Memory B cell (primary cell): ENCODE measurements around the gene LRRC2.
"Not testable (repeated sequence)": the region's sequence is repeated elsewhere in the genome, so short reads cannot be mapped to it uniquely, and the experiment has no call there.

Experiments used
- ATAC-seq: fragments of 150-1000 bp; cut with Tn5 transposase; 2 replicates; pipeline ENCODE4 v1.10.0; 2021; ENCODE audit warnings: low read depth, mild to moderate bottlenecking, moderate library complexity
- DNase-seq, 2 donors: peaks; one replicate each; pipeline ENCODE4 v3.0.0; 2022; ENCODE audit warnings: low spot score in 2 of 2
- H3K27ac Mint-ChIP-seq: one replicate; pipeline ENCODE4 v1.8.0; 2022; ENCODE audit warnings: mild to moderate bottlenecking, moderate library complexity, mixed read lengths
- H3K27me3 Mint-ChIP-seq: one replicate; pipeline ENCODE4 v1.8.0; 2022; ENCODE audit warnings: mixed read lengths
- H3K36me3 Mint-ChIP-seq: one replicate; pipeline ENCODE4 v1.8.0; 2022; ENCODE audit warnings: mild to moderate bottlenecking, mixed read lengths
- H3K4me1 Mint-ChIP-seq: one replicate; pipeline ENCODE4 v1.8.0; 2022; ENCODE audit warnings: mixed read lengths
- H3K4me3 Mint-ChIP-seq: one replicate; pipeline ENCODE4 v1.8.0; 2022; ENCODE audit warnings: mild to moderate bottlenecking, moderate library complexity, mixed read lengths
- H3K9me3 Mint-ChIP-seq: one replicate; pipeline ENCODE4 v1.8.0; 2022; ENCODE audit warnings: mixed read lengths

The LRRC2 gene

DNA sequence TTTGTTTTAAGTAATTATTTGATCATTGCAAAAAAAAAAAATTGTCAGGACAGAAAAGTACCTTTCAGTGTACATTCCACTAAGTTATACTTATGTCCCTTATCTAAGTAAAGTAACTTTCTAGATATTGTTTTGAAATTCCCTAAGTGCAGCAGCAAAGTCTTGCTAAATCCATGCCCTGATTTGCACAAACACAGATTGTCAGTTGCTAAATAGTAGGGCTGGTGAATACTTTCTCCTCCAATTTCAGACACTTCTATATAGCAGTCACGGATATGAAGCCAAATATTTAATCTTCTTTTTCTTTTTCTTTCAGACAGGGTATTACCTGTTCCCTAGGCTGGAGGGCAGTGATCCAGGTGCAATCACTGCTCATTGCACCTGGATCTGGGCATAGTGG is 12.9 kb downstream of the LRRC2 start:
- Mint-ChIP-seq H3K27ac (no peak overlapping the region), H3K4me3 (no peak overlapping the region), H3K9me3 (peaks cover 2% of the 10 kb centered on the region), H3K4me1 (peaks cover 10% of the 10 kb centered on the region), H3K36me3 (no peaks in the 10 kb centered on the region), H3K27me3 (peaks cover 2% of the 10 kb centered on the region)
- DNase-seq, result no peak
- no peak for ATAC-seq

DNA sequence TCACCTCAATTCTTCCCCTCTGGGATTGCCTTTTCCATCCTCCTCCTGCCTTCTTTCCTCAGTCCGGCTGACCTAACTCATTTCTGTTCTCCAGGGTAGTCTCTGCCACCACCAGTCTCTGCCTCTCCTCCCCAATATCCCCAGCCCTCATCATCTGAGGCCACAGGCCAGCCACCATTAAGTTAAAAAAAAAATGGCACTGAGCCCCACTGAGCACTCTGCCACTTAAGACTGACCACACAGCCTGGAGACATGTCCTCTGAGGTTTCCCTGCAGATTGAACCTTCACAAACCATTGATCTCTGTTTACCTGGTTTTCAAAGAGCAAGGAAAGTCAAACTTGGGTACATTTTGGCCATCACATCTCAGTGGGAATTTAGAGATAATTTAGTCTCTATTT is 13.6 kb downstream of the LRRC2 start:
- ATAC-seq (no peak), DNase-seq (no peak)
- Mint-ChIP-seq H3K36me3 (no peaks in the 10 kb centered on the region), H3K9me3 (peaks cover 2% of the 10 kb centered on the region), H3K4me1 (peaks cover 9% of the 10 kb centered on the region), H3K27me3 (peaks cover 2% of the 10 kb centered on the region), H3K27ac (no peak overlapping the region), H3K4me3 (no peak overlapping the region)

- peaks cover 14% of the 10 kb centered on the region for H3K4me1 Mint-ChIP-seq
- H3K4me3 Mint-ChIP-seq, result no peak overlapping the region
- H3K27ac Mint-ChIP-seq, result no peak overlapping the region
- H3K36me3 Mint-ChIP-seq, result no peaks in the 10 kb centered on the region
- H3K9me3 Mint-ChIP-seq, result peaks cover 2% of the 10 kb centered on the region
- peaks cover 2% of the 10 kb centered on the region for H3K27me3 Mint-ChIP-seq
- ATAC-seq (no peak), DNase-seq (no peak)
Observed at GRCh38 chr3:46551615-46552014, 14.5 kb downstream of the LRRC2 start.

GRCh38 chr3:46549989-46550388 is 16.1 kb downstream of the LRRC2 start:
- H3K4me3 Mint-ChIP-seq, result no peak overlapping the region
- DNase-seq (no peak), ATAC-seq (peak; percentile 75)
- no peaks in the 10 kb centered on the region for H3K36me3 Mint-ChIP-seq
- H3K9me3 Mint-ChIP-seq, result no peaks in the 10 kb centered on the region
- H3K4me1 Mint-ChIP-seq, result peaks cover 19% of the 10 kb centered on the region
- peaks cover 2% of the 10 kb centered on the region for H3K27me3 Mint-ChIP-seq
- no peak overlapping the region for H3K27ac Mint-ChIP-seq

DNA sequence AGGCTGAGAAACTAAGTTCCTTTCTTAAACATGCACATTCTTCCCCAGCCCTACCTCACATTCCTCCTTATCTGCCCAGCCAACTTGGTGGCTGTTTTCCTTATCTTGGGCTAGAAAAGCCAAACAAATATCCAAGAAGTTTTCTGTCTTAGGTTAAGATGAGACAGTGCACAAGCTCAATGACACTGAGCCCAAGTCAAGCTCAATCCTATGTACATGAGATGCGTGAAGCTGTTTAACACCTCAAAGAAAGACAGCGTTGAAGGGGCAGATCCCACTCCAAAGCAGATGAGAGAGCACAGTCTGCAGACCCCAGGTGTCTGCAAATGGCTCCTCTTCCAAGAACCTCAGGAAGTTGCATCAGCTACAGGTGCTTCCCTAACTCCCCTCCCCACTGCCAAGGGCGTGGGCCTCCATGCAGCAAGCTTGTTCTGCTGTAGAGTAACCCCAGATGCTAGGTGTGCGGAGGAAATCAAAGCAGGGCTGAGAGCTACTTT is 16.6 kb downstream of the LRRC2 start:
- H3K27me3 Mint-ChIP-seq, result peaks cover 2% of the 10 kb centered on the region
- DNase-seq (no peak), ATAC-seq (no peak)
- H3K36me3 Mint-ChIP-seq, result no peaks in the 10 kb centered on the region
- no peak overlapping the region for H3K27ac Mint-ChIP-seq
- H3K9me3 Mint-ChIP-seq, result no peaks in the 10 kb centered on the region
- H3K4me1 Mint-ChIP-seq, result peaks cover 19% of the 10 kb centered on the region
- no peak overlapping the region for H3K4me3 Mint-ChIP-seq

DNA sequence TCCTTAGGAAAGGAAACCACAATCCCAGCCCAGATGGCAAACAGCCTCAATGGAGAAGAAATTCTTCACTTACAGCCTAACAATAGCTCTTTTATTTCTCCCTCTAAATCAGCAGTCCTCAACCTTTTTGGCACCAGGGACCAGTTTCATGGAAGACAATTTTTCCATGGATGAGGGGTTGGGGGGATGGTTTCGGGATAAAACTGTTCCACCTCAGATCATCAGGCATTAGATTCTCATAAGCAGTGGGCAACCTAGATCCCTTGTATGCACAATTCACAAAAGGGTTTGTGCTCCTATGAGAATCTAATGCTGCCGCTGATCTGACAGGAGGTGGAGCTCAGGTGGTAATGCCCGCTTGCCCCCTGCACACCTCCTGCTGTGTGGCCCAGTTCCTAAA is 17.5 kb downstream of the LRRC2 start:
- peaks cover 22% of the 10 kb centered on the region for H3K4me1 Mint-ChIP-seq
- H3K27me3 Mint-ChIP-seq, H3K9me3 Mint-ChIP-seq, ATAC-seq, H3K27ac Mint-ChIP-seq, H3K36me3 Mint-ChIP-seq, DNase-seq, H3K4me3 Mint-ChIP-seq: not testable (repeated sequence)

DNA sequence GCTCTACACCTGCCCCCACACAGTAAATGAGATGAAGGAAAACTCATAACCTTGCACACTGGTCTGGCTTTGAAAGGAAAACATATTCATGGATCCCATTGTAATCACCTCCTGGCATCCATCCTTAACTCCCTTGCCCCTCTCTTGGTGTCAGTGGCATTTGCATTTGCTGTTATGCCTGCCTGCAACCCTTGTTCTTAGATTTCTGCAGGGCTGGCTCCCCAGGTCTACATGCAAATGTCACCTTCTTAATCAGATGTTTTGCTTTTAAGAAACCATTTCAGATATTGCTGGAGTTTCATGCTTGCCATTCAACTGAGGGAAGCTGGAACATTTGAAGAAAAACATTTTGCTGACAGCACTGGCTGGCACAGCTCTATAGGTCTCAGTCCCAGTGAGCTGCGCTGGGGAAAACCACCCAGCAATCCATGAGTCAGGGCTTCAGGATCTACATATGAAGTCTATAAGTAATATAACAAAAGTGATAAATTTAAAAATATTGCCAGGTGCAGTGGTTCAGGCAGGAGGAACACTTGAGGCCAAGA is 19.1 kb downstream of the LRRC2 start:
- DNase-seq (no peak), ATAC-seq (no peak)
- no peaks in the 10 kb centered on the region for H3K36me3 Mint-ChIP-seq
- H3K27ac Mint-ChIP-seq, result no peak overlapping the region
- H3K27me3 Mint-ChIP-seq, result peaks cover 2% of the 10 kb centered on the region
- peaks cover 30% of the 10 kb centered on the region for H3K4me1 Mint-ChIP-seq
- H3K9me3 Mint-ChIP-seq, result no peaks in the 10 kb centered on the region
- no peak overlapping the region for H3K4me3 Mint-ChIP-seq

- no peak for ATAC-seq
- Mint-ChIP-seq H3K27ac (no peak overlapping the region), H3K9me3 (no peaks in the 10 kb centered on the region)
Observed at GRCh38 chr3:46545818-46546630, 20.1 kb downstream of the LRRC2 start.

DNA sequence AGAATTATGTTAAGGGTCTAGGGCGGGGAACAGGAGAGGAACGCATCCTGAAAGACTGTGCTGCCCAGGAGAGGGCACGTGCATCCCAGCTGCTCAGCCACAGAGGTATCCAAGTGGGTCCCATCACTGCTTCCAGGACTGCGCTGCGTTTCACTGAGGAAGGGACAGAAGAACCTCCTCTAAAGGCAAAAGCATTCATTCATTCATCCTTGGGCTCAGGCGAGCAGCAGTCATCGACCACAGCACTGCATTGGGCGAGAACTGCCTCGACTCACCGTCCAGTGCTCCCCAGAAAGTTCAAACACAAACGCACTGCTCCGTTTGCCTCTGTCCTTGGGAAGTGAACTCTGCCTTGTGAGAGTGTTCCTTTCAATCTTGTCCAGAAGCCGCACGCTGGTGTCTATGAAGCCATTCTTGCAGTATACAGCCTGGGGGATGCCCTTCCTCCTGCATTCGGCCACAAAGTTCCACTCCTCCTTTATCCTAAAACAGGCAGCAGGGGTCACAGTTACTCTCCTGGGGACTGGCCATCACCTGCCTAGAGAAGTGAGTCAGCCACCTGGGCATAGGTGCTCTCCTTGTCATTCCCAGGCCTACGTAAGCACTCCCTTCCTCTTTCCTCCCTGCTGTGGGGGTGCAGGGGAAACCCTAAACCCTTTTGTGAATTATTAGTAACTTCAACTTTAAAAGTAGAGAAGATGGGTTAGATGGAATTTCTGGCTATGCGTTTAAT is 21.2 kb downstream of the LRRC2 start:
- ATAC-seq, result no peak
- Mint-ChIP-seq H3K9me3 (no peaks in the 10 kb centered on the region), H3K27ac (no peak overlapping the region)

More at GRCh38 chr3:46545818-46546630, 20.1 kb downstream of the LRRC2 start:
- no peaks in the 10 kb centered on the region for H3K36me3 Mint-ChIP-seq
- H3K4me1 Mint-ChIP-seq, result peaks cover 38% of the 10 kb centered on the region
- H3K27me3 Mint-ChIP-seq, result peaks cover 2% of the 10 kb centered on the region
- H3K4me3 Mint-ChIP-seq, result no peak overlapping the region
- DNase-seq, result no peak

DNA sequence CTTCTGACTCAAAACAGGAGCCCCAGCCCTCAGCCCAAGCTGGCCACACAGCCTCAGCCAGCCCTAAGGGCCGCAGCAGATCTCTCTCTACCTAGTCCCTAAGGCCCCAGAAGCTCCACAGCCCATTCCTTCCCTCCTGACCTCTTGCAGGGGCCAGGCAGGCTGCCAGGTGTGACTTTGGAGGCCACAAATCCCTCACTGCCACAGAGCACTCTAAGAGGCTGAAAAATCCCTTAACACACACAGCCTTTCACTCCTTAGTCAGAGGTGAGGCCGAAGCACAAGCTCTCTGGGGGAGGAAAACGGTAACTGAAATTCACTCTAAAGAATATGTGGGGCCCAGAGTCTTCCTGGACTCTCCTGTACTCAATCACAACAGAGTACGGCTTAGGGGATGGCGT is 23.3 kb downstream of the LRRC2 start:
- no peak for DNase-seq
- Mint-ChIP-seq H3K9me3 (no peaks in the 10 kb centered on the region), H3K27ac (no peak overlapping the region), H3K4me3 (no peak overlapping the region), H3K4me1 (peaks cover 47% of the 10 kb centered on the region), H3K27me3 (peaks cover 2% of the 10 kb centered on the region), H3K36me3 (no peaks in the 10 kb centered on the region)
- ATAC-seq, result no peak

More for the DNA sequence above, 21.2 kb downstream of the LRRC2 start:
- H3K27me3 Mint-ChIP-seq, result peaks cover 2% of the 10 kb centered on the region
- H3K4me1 Mint-ChIP-seq, result peaks cover 38% of the 10 kb centered on the region
- no peak for DNase-seq
- H3K36me3 Mint-ChIP-seq, result no peaks in the 10 kb centered on the region
- H3K4me3 Mint-ChIP-seq, result no peak overlapping the region

DNA sequence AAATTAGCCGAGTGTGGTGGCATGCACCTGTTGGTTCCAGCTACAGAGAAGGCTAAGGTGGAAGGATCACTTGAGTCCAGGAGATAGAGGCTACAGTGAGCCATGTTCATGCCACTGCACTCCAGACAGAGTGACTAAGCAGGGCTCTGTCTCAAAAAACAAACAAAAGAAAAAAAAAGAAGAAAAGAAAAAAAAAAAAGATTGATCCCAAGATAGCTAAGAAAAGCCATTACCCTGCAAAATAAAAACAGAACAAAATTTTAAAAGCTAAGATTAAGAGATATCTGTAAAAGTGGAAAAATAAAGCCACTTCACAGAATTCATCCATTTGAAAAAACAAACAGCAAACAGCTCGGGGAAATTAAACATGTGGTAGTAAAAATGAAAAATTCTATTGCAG is 23.8 kb downstream of the LRRC2 start:
- ATAC-seq (no peak), DNase-seq (no peak)
- H3K36me3 Mint-ChIP-seq, result no peaks in the 10 kb centered on the region
- peaks cover 51% of the 10 kb centered on the region for H3K4me1 Mint-ChIP-seq
- H3K9me3 Mint-ChIP-seq, result no peaks in the 10 kb centered on the region
- peaks cover 2% of the 10 kb centered on the region for H3K27me3 Mint-ChIP-seq
- no peak overlapping the region for H3K4me3 Mint-ChIP-seq
- no peak overlapping the region for H3K27ac Mint-ChIP-seq

DNA sequence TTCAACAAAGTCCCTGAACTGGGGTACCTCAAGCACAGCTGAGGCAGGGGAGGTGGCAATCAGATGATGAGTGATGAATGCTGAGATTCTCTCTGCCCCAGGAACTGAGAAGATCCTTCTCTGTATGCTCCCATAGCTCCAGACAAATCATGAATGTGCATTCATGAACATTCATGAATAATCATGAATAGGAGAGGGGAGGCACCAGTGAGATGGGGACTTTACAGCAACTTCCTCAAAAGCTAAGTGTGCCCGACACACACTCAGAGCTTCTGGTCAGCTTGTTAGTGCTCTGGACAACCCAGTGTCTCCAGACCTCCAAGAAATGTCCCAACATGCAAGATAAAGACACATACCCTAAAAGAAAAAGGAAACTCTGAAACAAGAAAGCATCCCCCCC is 24.3 kb downstream of the LRRC2 start:
- Mint-ChIP-seq H3K4me3 (no peak overlapping the region), H3K9me3 (no peaks in the 10 kb centered on the region), H3K36me3 (no peaks in the 10 kb centered on the region), H3K27me3 (peaks cover 2% of the 10 kb centered on the region), H3K27ac (peak overlapping the region; percentile 1), H3K4me1 (peaks cover 53% of the 10 kb centered on the region)
- ATAC-seq (no peak), DNase-seq (no peak)

DNA sequence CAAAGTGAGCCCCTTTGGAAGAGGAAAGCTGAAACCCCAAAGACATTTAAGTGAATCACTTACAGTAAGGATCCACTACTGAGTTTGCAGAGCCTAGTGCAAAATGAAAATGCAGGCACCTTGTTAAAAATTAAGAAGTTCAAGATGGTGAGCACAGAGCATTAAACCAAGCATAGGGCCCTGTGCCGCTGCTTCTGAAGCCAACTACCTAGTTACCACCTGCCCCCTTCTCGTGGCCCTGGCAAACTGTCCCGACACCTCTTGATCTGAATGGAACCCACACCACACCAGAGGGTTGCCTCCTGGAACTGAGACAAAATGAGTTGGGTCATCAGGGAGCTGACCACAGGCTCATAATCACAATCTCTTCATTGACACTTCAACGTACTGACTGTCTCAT is 25.6 kb downstream of the LRRC2 start:
- peaks cover 55% of the 10 kb centered on the region for H3K4me1 Mint-ChIP-seq
- peak overlapping the region; percentile 76 for H3K27ac Mint-ChIP-seq
- no peaks in the 10 kb centered on the region for H3K36me3 Mint-ChIP-seq
- no peak for DNase-seq
- ATAC-seq, result no peak
- peaks cover 2% of the 10 kb centered on the region for H3K27me3 Mint-ChIP-seq
- H3K9me3 Mint-ChIP-seq, result no peaks in the 10 kb centered on the region
- no peak overlapping the region for H3K4me3 Mint-ChIP-seq

DNA sequence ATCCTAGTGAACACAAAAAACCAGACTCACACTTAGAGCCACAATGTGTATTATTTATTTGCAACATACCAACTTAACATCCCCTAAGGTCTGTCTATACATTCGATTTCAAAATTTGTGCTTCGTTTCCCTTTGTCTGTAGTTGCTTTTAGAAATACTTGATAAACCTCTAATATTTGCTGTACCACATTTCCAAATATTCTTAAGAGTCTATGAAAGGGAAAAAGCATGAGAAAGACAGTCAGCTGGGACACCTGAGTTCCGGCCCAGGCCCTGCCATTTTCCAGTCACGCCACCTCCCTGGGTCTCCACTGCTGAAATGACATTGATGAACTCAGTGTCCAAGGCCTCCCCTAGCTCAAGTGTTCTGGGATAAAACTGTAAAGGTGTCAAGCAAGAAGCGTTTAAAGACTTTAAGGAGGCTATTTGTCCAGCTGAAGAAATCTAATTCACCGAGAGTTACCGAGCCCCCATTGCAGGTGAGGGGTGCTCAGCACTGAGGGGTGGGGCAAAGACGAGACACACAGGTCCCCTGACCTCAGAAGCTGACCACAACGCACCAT is 26.6 kb downstream of the LRRC2 start:
- Mint-ChIP-seq H3K36me3 (peaks cover 1% of the 10 kb centered on the region), H3K9me3 (no peaks in the 10 kb centered on the region), H3K4me1 (peaks cover 55% of the 10 kb centered on the region), H3K4me3 (peak overlapping the region; percentile 73), H3K27ac (peak overlapping the region; percentile 94), H3K27me3 (peaks cover 5% of the 10 kb centered on the region)
- ATAC-seq (no peak), DNase-seq (peak in 1 of 2 donors; percentile 32)
